GM08714 (cell line): ENCODE measurements around the gene MYBPH.

ENCODE experiments used
- H3K4me3 ChIP-seq: fragments of 200-500 bp; sonication (Bioruptor generic); 2 replicates; pipeline ENCODE4 v1.5.1; 2014; ENCODE audit warnings: mild to moderate bottlenecking, low read length, inconsistent platforms
- ZNF274 ChIP-seq: IDR thresholded peaks from 2 replicates; pipeline ENCODE4 v1.6.1; 2012; ENCODE audit warnings: mild to moderate bottlenecking, low read depth, low read length

The MYBPH gene

DNA sequence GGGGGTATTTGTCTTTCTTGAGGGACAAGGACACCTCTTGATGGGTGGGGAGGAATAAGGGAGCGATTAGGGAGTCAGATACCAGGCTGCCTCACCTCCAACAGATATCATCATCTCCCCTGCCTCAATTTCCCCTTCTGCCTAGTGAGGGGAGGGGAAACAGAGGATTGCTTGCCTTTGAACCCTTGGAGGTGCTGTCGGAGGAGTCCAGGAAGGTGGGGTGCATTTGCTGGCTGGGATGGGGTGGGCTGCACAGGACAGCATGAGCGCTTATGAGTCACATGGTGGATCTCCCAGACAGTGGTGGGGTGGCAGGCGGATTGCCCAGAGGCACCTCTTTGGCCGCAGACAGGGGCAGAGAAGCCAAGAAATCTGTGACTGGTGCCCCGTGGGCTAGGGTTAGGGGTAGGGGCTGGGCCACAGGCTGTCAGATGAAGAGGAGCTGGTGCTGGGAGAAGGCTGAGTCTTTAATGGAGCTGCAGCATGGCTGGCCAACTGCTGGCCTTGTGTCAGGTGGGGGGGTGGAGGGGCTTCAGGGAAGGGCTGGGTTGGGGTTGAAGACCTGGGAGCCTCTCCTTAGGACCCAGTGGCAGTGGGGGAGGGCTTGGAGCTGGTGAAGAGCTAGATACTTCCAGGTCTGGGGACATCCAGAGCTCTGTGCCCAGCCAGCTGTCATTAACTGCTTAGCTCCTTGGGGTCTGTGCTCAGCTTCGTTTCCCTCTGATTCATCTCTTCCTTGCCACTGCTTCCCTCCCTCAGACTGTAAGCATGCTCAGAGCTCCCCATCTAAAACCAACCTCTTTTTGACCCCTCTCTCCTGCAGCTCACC, 55.1 kb downstream of the MYBPH start:
- H3K4me3 ChIP-seq, result no peak overlapping the region
- no peak for TF ChIP-seq ZNF274
